Mesenchymal stem cell (in vitro differentiated cells and primary cell): ENCODE measurements around the gene PTPRN2.

ENCODE experiments used
- DNase-seq: peaks from one replicate; pipeline ENCODE4 v3.0.0-alpha.2; 2013
- H2AFZ ChIP-seq: one replicate; pipeline ENCODE4 v1.6.1; 2013; ENCODE audit warnings: low read depth, mild to moderate bottlenecking, control low read depth, inconsistent platforms, low read length, moderate library complexity
- H2AK5ac ChIP-seq: 2 replicates; pipeline ENCODE4 v1.6.1; 2013; ENCODE audit warnings: low read length, moderate library complexity, mild to moderate bottlenecking, inconsistent platforms; ENCODE audit not compliant: severe bottlenecking
- H2BK120ac ChIP-seq: one replicate; pipeline ENCODE4 v1.6.1; 2013; ENCODE audit warnings: low read depth, mild to moderate bottlenecking, inconsistent platforms, low read length, moderate library complexity
- H2BK12ac ChIP-seq, 2 experiments: one replicate each; pipeline ENCODE4 v1.6.1; 2013; ENCODE audit warnings: inconsistent platforms in 2 of 2, low read length in 2 of 2, mild to moderate bottlenecking in 2 of 2, moderate library complexity in 2 of 2, control low read depth in 1 of 2
- H2BK15ac ChIP-seq: one replicate; pipeline ENCODE4 v1.6.1; 2013; ENCODE audit warnings: mild to moderate bottlenecking, low read depth, inconsistent platforms; ENCODE audit not compliant: poor library complexity, severe bottlenecking
- H2BK5ac ChIP-seq: 2 replicates; pipeline ENCODE4 v1.6.1; 2013; ENCODE audit warnings: low read depth, mild to moderate bottlenecking, low read length, control low read depth, inconsistent platforms; ENCODE audit not compliant: poor library complexity, severe bottlenecking
- H3K14ac ChIP-seq, 2 experiments: one replicate each; pipeline ENCODE4 v1.6.1; 2013; ENCODE audit warnings: inconsistent platforms in 2 of 2, low read length in 2 of 2, control low read depth in 1 of 2, mild to moderate bottlenecking in 1 of 2, moderate library complexity in 1 of 2
- H3K18ac ChIP-seq, 2 experiments: one replicate each; pipeline ENCODE4 v1.6.1; 2013; ENCODE audit warnings: inconsistent platforms in 2 of 2, low read length in 2 of 2, control low read depth in 1 of 2, low read depth in 1 of 2, mild to moderate bottlenecking in 1 of 2
- H3K23ac ChIP-seq, 2 experiments: one replicate each; pipeline ENCODE4 v1.6.1; 2013; ENCODE audit warnings: inconsistent platforms in 2 of 2, low read length in 2 of 2, mild to moderate bottlenecking in 2 of 2, moderate library complexity in 2 of 2, control low read depth in 1 of 2
- H3K27ac ChIP-seq: 2 replicates; pipeline ENCODE4 v1.5.1; 2013; ENCODE audit warnings: mild to moderate bottlenecking, moderate library complexity, low read length, control low read depth, inconsistent platforms; ENCODE audit not compliant: poor library complexity, severe bottlenecking
- H3K27me3 ChIP-seq, 2 experiments: 2 replicates each; pipeline versions ENCODE4 v1.6.1 to v1.7.0; 2013; ENCODE audit warnings: low read length in 2 of 2, mild to moderate bottlenecking in 2 of 2, moderate library complexity in 2 of 2, control low read depth in 1 of 2, inconsistent platforms in 1 of 2; ENCODE audit not compliant: control insufficient read depth in 1 of 2, insufficient read depth in 1 of 2
- H3K36me3 ChIP-seq, 2 experiments: 2 replicates each; pipeline versions ENCODE4 v1.6.1 to v1.7.0; 2013; ENCODE audit warnings: low read length in 2 of 2, control low read depth in 1 of 2, inconsistent platforms in 1 of 2, low read depth in 1 of 2, mild to moderate bottlenecking in 1 of 2; ENCODE audit not compliant: insufficient read depth in 2 of 2, control insufficient read depth in 1 of 2
- H3K4ac ChIP-seq, 2 experiments: one replicate each; pipeline ENCODE4 v1.6.1; 2013; ENCODE audit warnings: inconsistent platforms in 2 of 2, low read length in 2 of 2, mild to moderate bottlenecking in 2 of 2, moderate library complexity in 2 of 2, control low read depth in 1 of 2, low read depth in 1 of 2
- H3K4me1 ChIP-seq: 2 replicates; pipeline ENCODE4 v1.6.1; 2013; ENCODE audit warnings: low read depth, low read length, control low read depth; ENCODE audit not compliant: control insufficient read depth, insufficient read depth
- H3K4me2 ChIP-seq: 2 replicates; pipeline ENCODE4 v1.6.1; 2013; ENCODE audit warnings: low read length, mild to moderate bottlenecking, inconsistent platforms; ENCODE audit not compliant: poor library complexity, severe bottlenecking
- H3K4me3 ChIP-seq, 2 experiments: 2 replicates each; pipeline versions ENCODE4 v1.5.1 to v1.7.0; 2013; ENCODE audit warnings: low read length in 2 of 2, mild to moderate bottlenecking in 2 of 2, control low read depth in 1 of 2, low read depth in 1 of 2; ENCODE audit not compliant: insufficient read depth in 1 of 2
- H3K79me1 ChIP-seq: replicated peaks from 2 replicates; pipeline ENCODE4 v1.6.1; 2013; ENCODE audit warnings: mild to moderate bottlenecking, control low read depth, low read length, inconsistent platforms; ENCODE audit not compliant: poor library complexity, severe bottlenecking
- H3K9ac ChIP-seq: 2 replicates; pipeline ENCODE4 v1.7.0; 2013; ENCODE audit warnings: mild to moderate bottlenecking, low read length, moderate library complexity
- H3K9me3 ChIP-seq: 2 replicates; pipeline ENCODE4 v1.7.0; 2013; ENCODE audit warnings: mild to moderate bottlenecking, low read length; ENCODE audit not compliant: control insufficient read depth
- H4K8ac ChIP-seq: one replicate; pipeline ENCODE4 v1.6.1; 2013; ENCODE audit warnings: inconsistent platforms, mild to moderate bottlenecking, low read length, moderate library complexity
- H4K91ac ChIP-seq: one replicate; pipeline ENCODE4 v1.6.1; 2013; ENCODE audit warnings: mild to moderate bottlenecking, low read length, inconsistent platforms
- WGBS: methylation state at CpG from one replicate; pipeline ENCODE4 v1.1.7; 2013; ENCODE audit warnings: mixed read lengths; 5-methylcytosine and 5-hydroxymethylcytosine counted together

PTPRN2 gene

GRCh38 chr7:158260567-158261361 is 326.9 kb downstream of the PTPRN2 start:
- H3K4me2 ChIP-seq, result no peak overlapping the region
- no peak for DNase-seq
- H3K4ac ChIP-seq, result no peak overlapping the region
- H2BK5ac ChIP-seq, result no peak overlapping the region
- 84% methylated on average over 19 of the region's 20 CpGs for WGBS
- no peak overlapping the region for H3K14ac ChIP-seq
- no peaks in the 10 kb centered on the region for H3K79me1 ChIP-seq
- no peak overlapping the region for H4K91ac ChIP-seq
- no peaks in the 10 kb centered on the region for H3K4me1 ChIP-seq
- peaks cover 8% of the 10 kb centered on the region for H3K9me3 ChIP-seq
- H3K27ac ChIP-seq, result no peak overlapping the region
- no peak overlapping the region for H2BK12ac ChIP-seq
- H2AK5ac ChIP-seq, result no peak overlapping the region
- no peak overlapping the region for H4K8ac ChIP-seq
- no peak overlapping the region for H2BK15ac ChIP-seq
- no peaks in the 10 kb centered on the region for H3K36me3 ChIP-seq
- no peak overlapping the region for H2AFZ ChIP-seq
- no peak overlapping the region for H3K18ac ChIP-seq
- H2BK120ac ChIP-seq, result no peak overlapping the region
- no peak overlapping the region for H3K23ac ChIP-seq
- H3K4me3 ChIP-seq, result no peak overlapping the region
- no peaks in the 10 kb centered on the region for H3K27me3 ChIP-seq
- H3K9ac ChIP-seq, result no peak overlapping the region

- H3K9me3 ChIP-seq, result peaks cover 8% of the 10 kb centered on the region
- H3K18ac ChIP-seq, result no peak overlapping the region
- H3K79me1 ChIP-seq, result no peaks in the 10 kb centered on the region
- H4K91ac ChIP-seq, result no peak overlapping the region
- H3K4ac ChIP-seq, result no peak overlapping the region
- no peaks in the 10 kb centered on the region for H3K4me1 ChIP-seq
- no peaks in the 10 kb centered on the region for H3K36me3 ChIP-seq
- no peak overlapping the region for H3K9ac ChIP-seq
- H4K8ac ChIP-seq, result no peak overlapping the region
- no peak overlapping the region for H2AK5ac ChIP-seq
- H3K4me2 ChIP-seq, result no peak overlapping the region
- H2BK120ac ChIP-seq, result no peak overlapping the region
- no peak overlapping the region for H2BK15ac ChIP-seq
- H2AFZ ChIP-seq, result no peak overlapping the region
- H3K14ac ChIP-seq, result no peak overlapping the region
- no peak overlapping the region for H2BK5ac ChIP-seq
- no peaks in the 10 kb centered on the region for H3K27me3 ChIP-seq
- H3K27ac ChIP-seq, result no peak overlapping the region
- H3K23ac ChIP-seq, result no peak overlapping the region
- no peak overlapping the region for H3K4me3 ChIP-seq
- 85% methylated on average over 11 of the region's 12 CpGs for WGBS
- H2BK12ac ChIP-seq, result no peak overlapping the region
- no peak for DNase-seq
Observed at GRCh38 chr7:158259671-158260418, 327.8 kb downstream of the PTPRN2 start.

- Histone ChIP-seq H2AK5ac (no peak overlapping the region), H2BK15ac (no peak overlapping the region), H4K91ac (no peak overlapping the region), H4K8ac (no peak overlapping the region), H3K4me3 (no peak overlapping the region), H3K18ac (no peak overlapping the region), H2BK5ac (no peak overlapping the region), H2BK12ac (no peak overlapping the region), H3K79me1 (no peaks in the 10 kb centered on the region), H3K4ac (no peak overlapping the region), H2BK120ac (no peak overlapping the region), H2AFZ (no peak overlapping the region), H3K23ac (no peak overlapping the region), H3K9ac (no peak overlapping the region), H3K14ac (no peak overlapping the region), H3K9me3 (peaks cover 8% of the 10 kb centered on the region), H3K36me3 (no peaks in the 10 kb centered on the region), H3K27me3 (no peaks in the 10 kb centered on the region), H3K27ac (no peak overlapping the region), H3K4me1 (no peaks in the 10 kb centered on the region), H3K4me2 (no peak overlapping the region)
- DNase-seq, result no peak
- 92% methylated on average over 10 of the region's 10 CpGs for WGBS
Observed at GRCh38 chr7:158259141-158259540, 328.5 kb downstream of the PTPRN2 start.

- no peak overlapping the region for H2BK15ac ChIP-seq
- no peak overlapping the region for H3K9ac ChIP-seq
- no peak overlapping the region for H2BK12ac ChIP-seq
- no peak overlapping the region for H2BK120ac ChIP-seq
- 86% methylated on average over 22 of the region's 22 CpGs for WGBS
- no peak overlapping the region for H3K27ac ChIP-seq
- H3K18ac ChIP-seq, result no peak overlapping the region
- no peaks in the 10 kb centered on the region for H3K4me1 ChIP-seq
- no peak overlapping the region for H2AFZ ChIP-seq
- H4K8ac ChIP-seq, result no peak overlapping the region
- H3K9me3 ChIP-seq, result peaks cover 8% of the 10 kb centered on the region
- H3K4me2 ChIP-seq, result no peak overlapping the region
- H3K27me3 ChIP-seq, result no peaks in the 10 kb centered on the region
- no peak overlapping the region for H3K14ac ChIP-seq
- no peak overlapping the region for H2BK5ac ChIP-seq
- DNase-seq, result no peak
- no peak overlapping the region for H3K23ac ChIP-seq
- no peaks in the 10 kb centered on the region for H3K79me1 ChIP-seq
- no peak overlapping the region for H2AK5ac ChIP-seq
- H3K4me3 ChIP-seq, result no peak overlapping the region
- no peak overlapping the region for H3K4ac ChIP-seq
- H4K91ac ChIP-seq, result no peak overlapping the region
- H3K36me3 ChIP-seq, result no peaks in the 10 kb centered on the region
Observed at GRCh38 chr7:158258411-158259130, 329.1 kb downstream of the PTPRN2 start.
